GM12873 (cell line): ENCODE data around the gene SPPL3.

Experiments
- CTCF ChIP-seq: IDR thresholded peaks from 2 replicates; pipeline ENCODE4 v1.5.1; 2012; ENCODE audit warnings: low read depth, mild to moderate bottlenecking, moderate library complexity, low read length, control low read depth; ENCODE audit not compliant: insufficient read depth; ENCODE audit errors: missing control alignments

The SPPL3 gene

GRCh38 chr12:120847392-120847791 is 56.8 kb downstream of the SPPL3 start:
- TF ChIP-seq CTCF, result no peak

GRCh38 chr12:120846721-120847120 is 57.4 kb downstream of the SPPL3 start:
- no peak for TF ChIP-seq CTCF

GRCh38 chr12:120845696-120846095 is 58.5 kb downstream of the SPPL3 start:
- TF ChIP-seq CTCF, result no peak

DNA sequence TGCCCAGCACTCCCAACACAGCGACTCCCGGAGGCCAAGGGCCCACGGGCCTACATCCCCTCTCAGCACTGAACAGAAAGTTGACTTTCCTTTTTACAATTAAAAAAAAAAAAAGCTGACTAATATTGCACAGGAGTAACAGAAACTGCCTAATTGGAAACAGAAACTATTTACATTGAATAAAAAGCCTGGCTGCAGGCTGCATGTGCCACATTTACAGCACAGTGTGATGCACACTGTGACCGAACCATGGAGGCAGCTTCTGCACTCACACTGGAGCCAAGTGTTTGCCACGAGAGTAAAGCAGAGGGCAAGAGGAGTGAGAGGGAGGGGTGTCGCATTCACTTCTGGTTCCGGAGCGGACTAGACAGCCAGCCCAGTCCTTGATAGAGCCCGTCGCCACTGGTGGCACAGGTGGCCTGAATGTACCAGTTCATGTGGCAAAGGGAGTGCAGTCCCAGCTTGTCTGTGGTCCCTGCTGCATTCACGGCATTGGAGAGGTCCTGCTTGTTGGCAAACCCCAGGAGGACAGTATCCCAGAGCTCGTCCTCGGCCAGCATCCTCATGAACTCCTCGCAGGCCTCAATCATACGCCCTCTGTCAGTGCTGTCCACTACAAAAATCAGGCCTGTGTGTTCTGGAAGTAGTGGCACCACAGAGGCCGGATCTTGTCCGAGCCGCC is 59.2 kb downstream of the SPPL3 start:
- no peak for TF ChIP-seq CTCF

GRCh38 chr12:120844297-120844696 is 59.9 kb downstream of the SPPL3 start:
- TF ChIP-seq CTCF, result no peak

DNA sequence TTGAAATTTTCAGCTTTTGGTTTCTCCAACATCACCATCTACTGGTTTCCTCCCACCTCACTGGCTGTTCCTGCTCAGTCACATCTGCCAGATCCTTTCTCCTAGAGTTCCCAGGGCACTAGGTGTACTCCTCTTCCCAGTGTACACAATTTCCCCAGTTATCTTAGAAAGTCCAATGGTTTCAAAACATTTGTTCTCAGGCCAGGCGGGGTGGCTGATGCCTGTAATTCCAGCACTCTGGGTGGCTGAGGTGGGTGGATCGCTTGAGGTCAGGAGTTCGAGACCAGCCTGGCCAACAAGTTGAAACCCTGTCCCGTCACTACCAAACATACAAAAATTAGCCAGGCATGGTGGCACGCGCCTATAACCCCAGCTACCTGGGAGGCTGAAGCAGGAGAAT is 60.7 kb downstream of the SPPL3 start:
- no peak for TF ChIP-seq CTCF

DNA sequence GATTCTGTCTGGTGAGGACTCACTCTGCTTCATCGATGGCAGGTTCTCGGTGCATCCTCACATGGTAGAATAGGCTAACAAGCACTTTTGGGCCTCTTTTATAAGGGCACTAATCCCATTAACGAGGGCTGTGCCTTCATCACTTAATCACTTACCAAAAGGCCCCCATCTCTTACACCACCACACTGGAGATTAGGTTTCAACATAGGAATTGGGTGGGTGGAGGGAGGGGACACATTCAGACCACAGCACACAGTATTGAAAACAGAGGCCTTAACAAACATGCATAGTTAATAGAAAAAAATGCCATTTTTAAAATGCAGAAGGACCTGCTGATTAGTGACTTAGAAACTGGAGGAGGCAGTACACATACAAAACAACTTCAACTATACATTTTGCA is 61.6 kb downstream of the SPPL3 start:
- no peak for TF ChIP-seq CTCF
